C4-2B (cell line): ENCODE measurements around the gene MAN2B2.

Experiments
- H3K27ac ChIP-seq: fragments of 450-650 bp; 2 replicates; pipeline ENCODE4 v1.5.1; 2017
- ZFX ChIP-seq: fragments of 450-650 bp; IDR thresholded peaks from 2 replicates; pipeline ENCODE4 v1.6.1; 2017
- TF ChIP-seq, protein P1 (sequence below): fragments of 450-650 bp; conservative IDR thresholded peaks from 2 replicates; pipeline ENCODE4 v1.5.1; 2017; ENCODE audit warnings: mild to moderate bottlenecking

The MAN2B2 gene

DNA sequence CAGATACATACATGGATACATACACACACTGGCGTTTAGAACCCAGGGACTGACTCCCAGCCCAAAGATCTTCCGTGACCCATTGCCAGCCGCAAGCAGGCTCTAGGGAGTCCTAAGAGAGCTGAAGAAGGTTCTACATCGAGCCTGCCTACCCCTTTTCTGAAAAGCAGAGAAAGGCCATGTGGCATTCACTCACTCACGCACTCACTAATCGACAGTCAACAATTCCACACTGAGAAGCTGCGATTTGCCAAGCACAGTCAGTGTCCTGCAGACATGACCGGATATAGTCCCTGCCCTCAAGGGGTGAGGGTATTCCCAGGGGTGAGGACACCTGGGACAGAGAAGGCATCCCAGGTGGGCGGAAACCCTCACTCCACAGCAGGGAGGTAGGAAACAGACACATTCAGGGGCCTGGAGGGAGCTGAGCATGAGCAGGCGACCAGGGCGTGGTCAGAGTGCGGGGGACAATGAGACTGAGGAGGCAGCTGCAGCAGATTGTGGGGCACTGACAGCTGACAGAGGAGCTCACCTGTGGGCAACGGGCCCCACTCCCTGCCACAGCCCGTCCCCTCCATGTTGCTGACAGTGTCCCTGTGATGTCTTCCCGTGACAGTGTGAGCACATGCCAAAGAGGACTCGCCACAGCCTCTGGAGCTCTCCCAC lies 13.2 kb upstream of the MAN2B2 start:
- TF ChIP-seq, protein P1, sequence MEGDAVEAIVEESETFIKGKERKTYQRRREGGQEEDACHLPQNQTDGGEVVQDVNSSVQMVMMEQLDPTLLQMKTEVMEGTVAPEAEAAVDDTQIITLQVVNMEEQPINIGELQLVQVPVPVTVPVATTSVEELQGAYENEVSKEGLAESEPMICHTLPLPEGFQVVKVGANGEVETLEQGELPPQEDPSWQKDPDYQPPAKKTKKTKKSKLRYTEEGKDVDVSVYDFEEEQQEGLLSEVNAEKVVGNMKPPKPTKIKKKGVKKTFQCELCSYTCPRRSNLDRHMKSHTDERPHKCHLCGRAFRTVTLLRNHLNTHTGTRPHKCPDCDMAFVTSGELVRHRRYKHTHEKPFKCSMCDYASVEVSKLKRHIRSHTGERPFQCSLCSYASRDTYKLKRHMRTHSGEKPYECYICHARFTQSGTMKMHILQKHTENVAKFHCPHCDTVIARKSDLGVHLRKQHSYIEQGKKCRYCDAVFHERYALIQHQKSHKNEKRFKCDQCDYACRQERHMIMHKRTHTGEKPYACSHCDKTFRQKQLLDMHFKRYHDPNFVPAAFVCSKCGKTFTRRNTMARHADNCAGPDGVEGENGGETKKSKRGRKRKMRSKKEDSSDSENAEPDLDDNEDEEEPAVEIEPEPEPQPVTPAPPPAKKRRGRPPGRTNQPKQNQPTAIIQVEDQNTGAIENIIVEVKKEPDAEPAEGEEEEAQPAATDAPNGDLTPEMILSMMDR: no peak
- no peak for TF ChIP-seq ZFX
- H3K27ac ChIP-seq: no peak overlapping the region

DNA sequence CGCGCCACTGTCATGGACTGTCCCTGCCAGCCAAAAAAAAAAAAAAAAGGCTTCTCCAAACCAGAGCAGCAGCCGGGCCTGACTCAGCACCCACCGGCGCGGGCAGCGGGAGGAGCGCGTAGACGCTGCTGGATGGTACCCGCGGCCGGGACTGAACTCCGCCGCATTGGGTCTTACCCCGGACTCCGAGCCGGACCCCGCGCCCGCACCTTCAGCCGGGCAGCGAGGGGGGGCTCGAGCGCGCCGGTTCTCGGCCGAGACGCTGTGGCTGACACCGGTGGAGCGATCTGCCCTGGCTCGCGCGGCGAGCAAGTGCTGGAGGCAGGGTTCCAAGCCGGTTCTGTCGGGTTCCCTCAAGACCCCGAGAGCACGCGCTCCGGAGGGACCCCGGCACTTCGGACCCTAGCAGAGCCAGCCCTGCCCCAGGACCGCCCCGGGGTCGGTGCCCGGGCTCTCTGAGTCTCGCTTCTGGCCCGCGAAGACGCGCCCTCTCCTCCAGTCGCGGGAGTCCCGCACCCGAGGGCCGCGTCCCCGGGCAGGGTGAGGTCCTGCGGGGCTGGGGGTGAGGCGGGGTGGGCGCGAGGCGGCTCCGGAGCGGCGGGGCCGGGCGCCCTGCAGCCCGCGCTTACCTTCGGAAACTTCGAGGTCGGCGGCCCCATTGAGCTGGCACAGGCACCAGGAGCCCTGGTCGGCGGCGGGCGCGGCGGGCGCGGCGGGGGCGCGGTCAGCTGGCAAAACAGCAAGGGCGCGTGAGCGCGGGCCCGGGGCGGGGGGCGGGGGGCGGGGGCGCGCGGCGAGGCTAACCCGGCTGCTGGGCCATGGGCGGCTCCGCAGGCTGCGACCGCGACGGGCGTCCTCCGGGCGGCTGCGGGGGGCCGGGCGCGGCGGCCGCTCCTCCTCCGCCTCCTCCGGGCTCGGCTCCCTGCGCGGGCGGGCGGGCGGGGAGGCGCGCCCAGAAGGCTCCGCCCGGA lies 11.8 kb upstream of the MAN2B2 start:
- TF ChIP-seq, protein P1: no peak
- no peak for TF ChIP-seq ZFX
- H3K27ac ChIP-seq: no peak overlapping the region

DNA sequence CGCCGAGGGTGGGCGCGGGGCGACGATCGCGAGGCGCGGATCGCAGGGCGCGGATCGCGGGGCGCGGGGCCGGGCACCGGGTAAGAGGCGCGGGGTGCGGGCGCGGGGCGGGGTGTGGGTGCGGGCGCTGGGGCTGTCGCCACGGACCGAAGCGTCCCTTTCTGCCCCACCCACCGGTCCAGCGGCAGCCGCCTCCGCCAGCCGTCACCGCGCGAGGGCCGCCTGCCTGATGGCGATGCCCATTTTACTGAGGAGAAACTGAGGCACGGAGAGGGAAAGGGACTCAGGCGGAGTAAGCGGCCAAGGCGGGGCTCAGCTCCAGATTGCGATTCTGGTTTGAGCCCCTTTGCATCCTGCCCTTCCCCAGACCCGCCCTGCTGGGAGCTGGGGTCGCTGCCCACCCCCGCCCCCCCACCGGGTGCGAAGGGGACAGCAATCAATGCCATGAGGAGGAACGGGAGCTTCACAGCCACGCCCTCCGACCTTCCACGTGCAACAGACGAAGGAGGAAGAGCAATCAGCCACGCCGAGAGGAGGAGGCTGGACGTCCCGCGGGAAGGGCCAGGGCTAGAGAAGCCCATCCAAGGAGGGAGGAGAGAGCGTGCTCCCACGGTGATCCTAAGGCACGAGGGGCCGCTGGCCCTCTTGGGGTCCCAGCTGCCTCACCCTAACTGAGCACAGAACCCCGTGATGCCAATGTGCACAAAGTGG lies 10.9 kb upstream of the MAN2B2 start:
- H3K27ac ChIP-seq: no peak overlapping the region
- no peak for TF ChIP-seq ZFX
- TF ChIP-seq, protein P1: no peak

DNA sequence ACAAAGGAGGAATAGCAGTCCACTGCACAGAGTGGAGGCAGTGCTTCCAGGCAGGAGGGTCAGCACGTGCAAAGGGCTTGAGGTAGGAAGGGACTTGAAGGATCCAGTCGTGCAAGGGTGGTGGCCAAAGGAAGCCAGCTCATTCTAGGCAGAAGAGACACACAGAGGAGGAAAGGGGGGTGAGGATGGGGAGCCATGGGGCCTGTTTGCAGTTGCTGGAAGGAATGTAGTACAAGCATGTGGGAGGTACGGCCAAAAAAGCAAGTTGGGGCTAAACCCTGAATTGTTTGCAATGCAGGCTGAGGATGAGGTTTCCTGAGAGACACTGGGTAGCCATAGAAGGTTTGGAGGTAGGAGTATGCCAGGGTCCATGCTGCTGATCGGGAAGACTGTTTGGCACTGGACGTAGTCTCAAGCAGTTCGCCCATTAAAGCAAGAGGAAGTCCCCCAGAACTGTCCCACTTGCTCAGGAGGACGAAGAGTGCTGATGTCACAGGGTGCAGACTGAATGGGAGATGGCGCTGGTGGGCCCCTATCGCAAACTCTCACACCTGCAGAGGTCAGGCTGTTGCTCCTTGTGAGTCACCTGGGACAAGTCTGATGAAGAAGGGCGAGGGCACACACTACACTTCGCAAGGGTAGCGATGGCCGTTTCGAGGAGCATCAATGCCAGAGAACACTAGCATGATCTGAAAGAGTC lies 9.1 kb upstream of the MAN2B2 start:
- TF ChIP-seq, protein P1: no peak
- no peak overlapping the region for H3K27ac ChIP-seq

DNA sequence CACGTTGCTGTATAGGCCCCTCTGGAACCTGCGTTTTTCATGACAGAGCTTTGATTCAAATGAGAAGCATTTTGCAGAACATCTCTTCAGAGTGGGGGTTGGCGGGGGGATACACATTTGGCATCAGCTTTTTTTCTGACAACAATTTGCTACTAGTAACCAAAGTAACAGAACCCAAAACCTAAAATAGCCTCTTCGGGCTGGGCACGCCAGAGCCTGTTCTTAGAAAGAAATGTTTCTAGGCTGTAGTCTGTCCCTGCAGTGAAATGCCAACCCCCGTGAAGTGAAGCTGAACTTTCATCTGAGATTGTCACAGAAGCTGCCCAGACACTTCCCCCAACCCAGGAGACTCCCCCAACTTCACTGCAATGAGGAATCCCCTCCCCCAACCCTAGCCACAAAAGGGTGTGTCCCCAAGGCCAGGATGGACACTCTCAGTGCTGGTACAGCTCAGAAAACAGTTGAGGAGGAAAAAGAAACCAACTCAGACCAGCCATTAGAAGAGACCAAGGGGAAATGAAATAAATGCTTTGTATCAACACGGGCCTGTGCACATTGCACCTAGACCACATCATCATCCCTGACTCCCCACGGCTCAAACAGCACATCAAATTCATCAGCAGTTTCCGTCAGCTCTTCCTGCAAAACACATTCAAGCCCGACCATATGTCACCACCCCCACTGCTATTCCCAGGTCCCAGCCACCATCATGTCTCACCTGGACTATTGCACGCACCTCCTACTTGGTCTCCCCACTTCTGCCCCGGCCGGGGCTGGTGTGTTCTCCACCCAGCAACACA lies 8.4 kb upstream of the MAN2B2 start:
- TF ChIP-seq ZFX: no peak
- TF ChIP-seq, protein P1: no peak
- no peak overlapping the region for H3K27ac ChIP-seq

DNA sequence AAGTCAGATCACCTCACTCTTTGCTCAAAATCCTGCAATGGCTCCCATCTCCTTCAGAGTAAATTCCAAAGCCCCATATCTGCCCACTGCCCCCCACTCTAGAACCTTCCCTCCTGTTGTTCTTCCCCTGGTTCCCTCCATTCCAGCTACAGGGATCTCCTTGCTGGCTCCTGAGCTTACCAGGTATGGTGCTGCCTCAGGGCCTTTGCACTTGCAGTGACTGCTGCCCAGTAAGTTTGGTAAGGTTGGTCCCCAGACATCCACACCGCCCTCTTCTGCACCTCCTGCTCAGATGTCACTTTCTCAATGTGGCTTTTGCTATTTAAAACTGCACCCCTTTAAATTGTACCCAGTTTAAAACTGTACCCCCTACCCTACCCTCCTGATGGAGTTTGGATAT lies 7.8 kb upstream of the MAN2B2 start:
- no peak for TF ChIP-seq ZFX
- TF ChIP-seq, protein P1: no peak
- no peak overlapping the region for H3K27ac ChIP-seq
